K562 (cell line): ENCODE data around the gene CDKN2AIP. TPM values are rescaled to one million over a fixed set of nuclear protein-coding genes. Genes with fewer than 3 reads are reported as not detected.

Source experiments
- CBX3 ChIP-seq, 2 experiments: IDR thresholded peaks; 1 replicate in 1 of 2; 2 replicates in 1 of 2; pipeline ENCODE4 v1.6.1; 2012; ENCODE audit warnings: inconsistent platforms in 2 of 2, low read length in 2 of 2, borderline replicate concordance in 1 of 2, control low read depth in 1 of 2
- DIDO1 ChIP-seq: fragments of 450-650 bp; IDR thresholded peaks from 2 replicates; pipeline ENCODE4 v1.6.1; 2016; ENCODE audit warnings: low read depth, missing biosample characterization, missing genetic modification characterization
- MEIS2 ChIP-seq: fragments of 450-650 bp; IDR thresholded peaks from 2 replicates; pipeline ENCODE4 v1.6.1; 2014; ENCODE audit warnings: mild to moderate bottlenecking; ENCODE audit not compliant: partially characterized antibody
- PREB ChIP-seq: sonication (generic); formaldehyde crosslinking; IDR thresholded peaks from 2 replicates; pipeline ENCODE4 v1.8.1; 2023; ENCODE audit warnings: mild to moderate bottlenecking, missing genetic modification reagents
- REST ChIP-seq, 2 experiments: fragments of 450-650 bp; formaldehyde crosslinking in 1 of 2; IDR thresholded peaks; 2 replicates each; pipeline versions ENCODE4 v1.4.0 to v1.6.1; 2014 to 2020; ENCODE audit warnings: mild to moderate bottlenecking in 2 of 2, borderline replicate concordance in 1 of 2, low read depth in 1 of 2
- TGIF2 ChIP-seq: sonication (generic); formaldehyde crosslinking; IDR thresholded peaks from 2 replicates; pipeline ENCODE4 v1.8.1; 2022; ENCODE audit warnings: mild to moderate bottlenecking, missing genetic modification reagents, moderate library complexity
- ZNF282 ChIP-seq: sonication (generic); formaldehyde crosslinking; IDR thresholded peaks from 2 replicates; pipeline ENCODE4 v1.8.1; 2023; ENCODE audit warnings: missing genetic modification reagents
- ZNF41 ChIP-seq: fragments of 250-450 bp; sonication (Bioruptor Pico); conservative IDR thresholded peaks from 2 replicates; pipeline ENCODE4 v1.4.0; 2020; ENCODE audit warnings: mild to moderate bottlenecking
- ZNF780A ChIP-seq: fragments of 250-450 bp; sonication (Bioruptor Pico); IDR thresholded peaks from 2 replicates; pipeline ENCODE4 v1.5.0; 2021; ENCODE audit warnings: mild to moderate bottlenecking
- polyA plus RNA-seq, 8 experiments: library from polyadenylated mRNA; depleted of rRNA in 4 of 8; stranded (reverse) in 5 of 8; unstranded in 3 of 8; fragments of >200 nt; fragmentation: Nextera tagmentation in 2 of 8; fragmentation: Illumina TruSeq in 1 of 8; extraction: Ambion mirVana in 2 of 8; extraction: Trizol in 1 of 8; gene quantifications; 2 replicates each; pipeline versions ENCODE4 v1.2.1 to v1.2.3, GENCODE V29; 2011 to 2014; ENCODE audit warnings: inconsistent platforms in 1 of 8, missing spikeins in 1 of 8
- total RNA-seq, 7 experiments: library from RNA; depleted of rRNA in 6 of 7; stranded (reverse); fragments of >200 nt in 6 of 7; fragmentation: Illumina TruSeq in 2 of 7; extraction: Trizol in 2 of 7; gene quantifications; 2 replicates each; pipeline versions ENCODE4 v1.2.1 to v1.2.3, GENCODE V29; 2011 to 2021; ENCODE audit warnings: low replicate concordance in 1 of 7

The CDKN2AIP gene
- total and polyA plus RNA-seq, 9 of the 15 experiments (the other 6 are each of a cell fraction or from before 2014, with no cell fraction given): 5.9 to 22.0 (median 19.7) TPM

GRCh38 chr4:183467246-183467645, 22.8 kb downstream of the CDKN2AIP start (continued):
- TF ChIP-seq PREB (no peak), MEIS2 (no peak), ZNF41 (CRISPR knock-in tag) (no peak), DIDO1 (tag) (no peak), ZNF282 (CRISPR knock-in tag) (no peak), REST (IDR thresholded peaks at IDR 0.05; ENCODE audit: borderline replicate concordance) (no peak), REST (CRISPR knock-in tag; IDR thresholded peaks at IDR 0.05; ENCODE audit: low read depth) (no peak), TGIF2 (CRISPR knock-in tag) (no peak), ZNF780A (CRISPR knock-in tag) (no peak), CBX3 (IDR thresholded peaks at IDR 0.05; ENCODE audit: borderline replicate concordance in 1 of 2, low read length in 2 of 2) (no peak)
